Stimulated activated CD4-positive, alpha-beta T cell treated with anti-CD3 and anti-CD28 coated beads, Interleukin-12 subunit alpha, Interleukin-12 subunit beta, amount 100 ng/mL, for 4 hours (primary cell): ENCODE results near the gene CTNND2.

Experiments
- DNase-seq: peaks from one replicate; pipeline ENCODE4 v3.0.0-alpha.2; 2020

Gene CTNND2

GRCh38 chr5:11760934-11761603, 143.2 kb downstream of the CTNND2 start:
- DNase-seq = no peak

- DNase-seq = no peak
Observed at GRCh38 chr5:11758321-11758720, 145.9 kb downstream of the CTNND2 start.

DNA sequence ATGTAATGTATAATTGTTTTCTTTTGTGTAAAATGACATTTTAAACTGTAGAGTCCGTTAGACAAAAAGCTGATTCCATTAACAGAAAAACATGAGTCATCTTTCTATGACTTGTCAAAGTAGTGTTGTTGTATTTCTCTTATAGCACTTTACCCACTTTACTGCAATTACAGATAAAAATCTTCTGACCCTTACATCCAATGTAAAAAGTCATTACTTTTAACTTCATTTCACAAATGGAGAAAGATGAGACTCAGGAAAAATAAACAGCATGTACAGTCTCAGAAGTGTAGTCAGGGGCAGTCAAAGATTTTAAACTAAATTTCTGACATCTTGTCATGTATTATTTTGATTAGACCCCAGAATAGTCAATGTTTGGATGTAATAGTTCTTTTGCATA, 146.6 kb downstream of the CTNND2 start:
- DNase-seq = no peak

GRCh38 chr5:11737010-11737409, 167.2 kb downstream of the CTNND2 start:
- DNase-seq = no peak

GRCh38 chr5:11734369-11734768, 169.9 kb downstream of the CTNND2 start:
- no peak for DNase-seq

GRCh38 chr5:11733840-11734192, 170.4 kb downstream of the CTNND2 start:
- no peak for DNase-seq

GRCh38 chr5:11733185-11733839, 170.9 kb downstream of the CTNND2 start:
- DNase-seq = no peak

GRCh38 chr5:11724940-11725339, 179.3 kb downstream of the CTNND2 start:
- no peak for DNase-seq

GRCh38 chr5:11719888-11720481, 184.3 kb downstream of the CTNND2 start:
- no peak for DNase-seq

GRCh38 chr5:11715461-11716196, 188.6 kb downstream of the CTNND2 start:
- no peak for DNase-seq

- DNase-seq = no peak
Observed at GRCh38 chr5:11711932-11712331, 192.3 kb downstream of the CTNND2 start.

DNA sequence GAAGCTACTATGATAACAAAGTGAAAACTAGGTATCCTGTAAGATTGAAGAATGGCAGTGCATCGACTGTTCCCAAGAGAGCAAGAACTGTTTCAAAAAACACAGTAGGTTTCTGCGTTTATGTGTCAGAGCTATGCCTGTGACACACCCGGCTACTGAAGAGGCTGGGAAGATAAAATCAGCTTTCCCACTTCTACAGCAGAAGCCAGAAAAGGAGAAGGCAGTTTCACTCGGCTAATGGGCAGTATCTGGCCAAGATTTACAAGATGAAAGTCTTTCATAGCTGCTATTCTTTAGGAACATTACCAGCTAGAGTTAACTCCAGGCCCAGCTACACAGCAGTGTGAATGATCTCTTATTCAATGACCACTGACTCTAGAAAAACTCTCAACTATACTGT, 195.2 kb downstream of the CTNND2 start:
- no peak for DNase-seq

DNA sequence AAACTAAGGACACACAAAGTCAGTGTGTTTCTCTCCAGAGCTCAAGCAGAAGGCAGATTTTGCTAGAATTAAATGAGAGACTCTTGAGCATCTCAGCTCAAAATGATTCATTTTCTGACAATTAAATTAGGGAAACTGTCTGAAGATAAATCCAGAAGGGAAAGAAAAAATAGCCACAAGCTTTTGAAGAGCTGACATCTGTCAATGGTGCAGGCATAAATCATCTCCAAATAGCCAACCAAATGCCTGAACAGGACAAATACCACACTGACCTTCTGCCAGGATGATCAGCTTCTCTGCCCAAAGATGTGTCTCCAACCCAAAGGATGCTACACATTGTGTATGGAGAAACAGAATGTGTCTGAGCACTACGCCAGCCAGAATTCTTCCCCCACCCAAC, 199.3 kb downstream of the CTNND2 start:
- DNase-seq = no peak

DNA sequence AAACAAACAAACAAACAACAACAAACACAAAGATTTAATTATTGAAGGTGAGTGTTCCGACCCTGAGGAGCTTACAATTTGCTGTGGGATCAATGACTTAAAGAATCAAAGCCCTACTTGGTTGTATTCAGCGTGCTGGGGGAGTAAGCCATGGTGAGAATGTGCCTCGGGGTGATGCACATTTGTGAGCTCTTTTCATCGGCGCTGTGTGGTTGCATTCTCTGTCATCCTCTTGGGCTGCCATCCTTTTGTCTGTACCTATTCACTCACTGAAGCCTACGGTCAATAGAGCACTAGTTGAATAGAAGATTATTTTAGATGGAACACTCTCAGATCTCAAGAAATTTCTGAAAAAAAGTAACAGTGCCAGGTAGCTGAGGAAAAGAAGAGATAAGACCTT, 203.9 kb downstream of the CTNND2 start:
- DNase-seq = no peak

DNA sequence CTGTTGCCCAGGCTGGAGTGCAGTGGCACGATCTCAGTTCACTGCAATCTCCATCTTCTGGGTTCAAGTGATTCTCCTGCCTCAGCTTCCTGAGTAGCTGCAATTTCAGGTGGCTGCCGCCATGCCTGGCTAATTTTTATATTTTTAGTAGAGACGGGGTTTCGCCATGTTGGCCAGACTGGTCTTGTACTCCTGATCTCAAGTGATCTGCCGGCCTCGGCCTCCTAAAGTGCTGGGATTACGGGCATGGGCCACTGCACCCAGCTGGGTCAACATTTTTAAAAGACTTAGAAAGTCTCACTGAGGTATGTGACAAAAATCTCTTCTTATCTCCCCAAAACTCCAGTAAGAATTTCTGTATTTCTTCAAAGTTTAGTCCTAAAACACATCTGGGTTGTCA, 211.6 kb downstream of the CTNND2 start:
- DNase-seq = no peak

DNA sequence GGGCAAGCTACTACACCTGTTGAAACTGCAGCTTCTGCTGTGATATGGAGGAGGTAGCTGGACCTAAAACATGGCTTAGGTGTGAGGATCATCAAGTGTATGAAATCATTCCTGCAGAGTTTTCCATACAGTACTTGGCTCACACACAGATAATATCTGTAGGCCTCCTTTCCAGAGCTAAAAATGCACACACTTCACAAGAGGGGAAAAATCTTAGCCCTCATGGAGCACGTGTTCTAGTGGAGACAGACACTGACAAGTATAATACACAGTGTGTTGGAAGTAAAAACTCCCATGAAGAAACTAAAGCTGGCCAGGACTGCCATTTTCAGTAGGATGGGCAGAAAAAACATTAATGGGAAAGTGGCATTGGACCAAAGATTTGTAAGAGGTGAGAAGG, 216.7 kb downstream of the CTNND2 start:
- no peak for DNase-seq

GRCh38 chr5:11684607-11685006, 219.6 kb downstream of the CTNND2 start:
- no peak for DNase-seq

DNA sequence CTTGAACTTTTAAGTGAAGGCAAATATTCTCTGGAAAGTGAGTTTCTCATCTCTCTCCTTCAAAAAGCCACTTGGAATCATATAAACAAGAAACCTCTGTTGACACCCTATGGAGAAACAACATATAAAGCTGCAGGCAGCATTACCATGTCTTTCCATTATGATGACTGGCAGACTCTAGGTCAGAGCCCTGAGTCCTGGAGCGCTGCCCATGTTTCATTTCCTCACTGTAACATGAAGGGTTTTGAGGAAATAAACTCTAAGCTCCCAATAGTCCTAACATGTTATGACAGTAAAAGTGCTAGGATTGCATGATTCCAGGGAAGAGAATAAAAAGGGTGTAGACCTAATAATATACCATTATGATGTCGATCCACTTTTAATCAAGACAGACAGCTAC, 220.6 kb downstream of the CTNND2 start:
- DNase-seq = no peak

GRCh38 chr5:11681796-11682195, 222.4 kb downstream of the CTNND2 start:
- no peak for DNase-seq

DNA sequence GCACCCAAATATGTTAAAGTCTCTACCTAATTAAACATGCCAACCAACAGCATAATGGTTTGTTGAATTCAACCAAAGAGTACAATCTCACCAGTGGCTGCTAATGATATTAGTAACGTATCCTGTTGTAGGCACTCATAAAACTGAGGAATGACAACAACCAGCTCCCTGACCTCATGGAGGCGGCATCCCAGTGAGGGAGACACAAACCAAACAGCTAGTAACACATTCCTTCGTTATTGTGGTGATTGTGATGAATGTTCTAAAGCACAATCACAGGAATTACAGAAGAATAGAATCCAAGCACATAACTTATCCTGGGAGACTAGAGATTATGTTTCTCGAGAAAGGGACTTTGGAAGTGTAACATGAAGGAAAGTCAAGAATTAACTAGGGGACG, 224.6 kb downstream of the CTNND2 start:
- DNase-seq = no peak

- no peak for DNase-seq
Observed at GRCh38 chr5:11675184-11675583, 229.1 kb downstream of the CTNND2 start.

GRCh38 chr5:11672385-11673085, 231.7 kb downstream of the CTNND2 start:
- no peak for DNase-seq

- DNase-seq = no peak
Observed at GRCh38 chr5:11658376-11658775, 245.9 kb downstream of the CTNND2 start.
